Fibroblast of skin of left quadriceps (primary cell): ENCODE measurements around the gene PLA2G2E.
"Not testable (repeated sequence)": the region's sequence is repeated elsewhere in the genome, so short reads cannot be mapped to it uniquely, and the experiment has no call there.

Experiments
- DNase-seq, 2 experiments: peaks; one replicate each; pipeline ENCODE4 v3.0.0-alpha.2; 2013; ENCODE audit warnings: low read depth in 2 of 2

Gene PLA2G2E

DNA sequence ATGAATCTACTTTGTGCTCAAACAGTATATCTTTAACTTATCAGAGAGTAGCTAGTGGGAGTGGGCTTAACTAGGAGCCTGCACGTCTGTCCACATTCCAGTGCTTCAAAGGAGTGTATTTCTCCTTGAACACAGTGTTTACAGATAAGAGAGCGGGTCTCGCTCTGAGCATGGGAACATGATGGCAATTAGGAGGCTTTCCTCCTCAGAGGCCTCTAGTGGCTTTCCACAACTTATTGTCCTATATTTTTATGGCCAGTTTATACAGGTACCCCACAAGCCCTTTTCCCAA lies 3.7 kb upstream of the PLA2G2E start:
- DNase-seq: not testable (repeated sequence)

DNA sequence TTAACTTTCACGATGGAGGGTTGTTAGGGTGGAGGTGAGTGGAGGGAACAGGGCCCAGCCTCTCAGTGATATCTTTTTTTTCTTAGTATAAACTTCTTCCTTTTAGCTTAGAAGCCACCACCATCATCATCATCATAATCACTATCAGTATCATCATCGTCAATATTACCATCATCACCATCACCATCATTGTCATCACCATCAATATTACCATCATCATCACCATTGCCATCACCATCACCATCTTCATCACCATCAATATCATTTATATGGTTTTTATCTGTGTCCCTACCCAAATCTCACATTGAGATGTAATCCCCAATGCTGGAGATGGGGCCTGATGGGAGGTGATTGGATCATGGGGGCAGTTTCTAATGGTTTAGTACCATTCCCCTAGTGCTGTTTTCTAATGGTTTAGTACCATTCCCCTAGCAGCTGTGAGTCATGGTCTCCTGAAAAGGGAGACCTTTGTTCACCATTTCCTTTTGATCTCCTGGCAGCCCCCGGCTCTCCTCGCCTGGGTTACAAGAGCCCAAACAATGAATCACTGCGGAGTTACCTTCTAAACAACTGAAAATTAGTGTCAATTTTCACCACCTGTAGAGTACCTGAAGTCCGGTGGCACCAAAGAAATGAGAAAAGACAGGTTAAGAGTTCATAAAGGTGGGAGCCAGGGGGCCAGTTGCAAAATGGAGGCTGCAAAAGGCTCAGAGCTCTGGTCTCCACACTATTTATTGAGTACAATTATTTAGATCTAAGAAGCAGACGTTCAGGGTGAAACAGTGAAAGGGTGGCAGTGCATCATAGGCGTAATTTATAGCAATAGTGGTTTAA lies 3.1 kb upstream of the PLA2G2E start:
- DNase-seq: no peak

DNA sequence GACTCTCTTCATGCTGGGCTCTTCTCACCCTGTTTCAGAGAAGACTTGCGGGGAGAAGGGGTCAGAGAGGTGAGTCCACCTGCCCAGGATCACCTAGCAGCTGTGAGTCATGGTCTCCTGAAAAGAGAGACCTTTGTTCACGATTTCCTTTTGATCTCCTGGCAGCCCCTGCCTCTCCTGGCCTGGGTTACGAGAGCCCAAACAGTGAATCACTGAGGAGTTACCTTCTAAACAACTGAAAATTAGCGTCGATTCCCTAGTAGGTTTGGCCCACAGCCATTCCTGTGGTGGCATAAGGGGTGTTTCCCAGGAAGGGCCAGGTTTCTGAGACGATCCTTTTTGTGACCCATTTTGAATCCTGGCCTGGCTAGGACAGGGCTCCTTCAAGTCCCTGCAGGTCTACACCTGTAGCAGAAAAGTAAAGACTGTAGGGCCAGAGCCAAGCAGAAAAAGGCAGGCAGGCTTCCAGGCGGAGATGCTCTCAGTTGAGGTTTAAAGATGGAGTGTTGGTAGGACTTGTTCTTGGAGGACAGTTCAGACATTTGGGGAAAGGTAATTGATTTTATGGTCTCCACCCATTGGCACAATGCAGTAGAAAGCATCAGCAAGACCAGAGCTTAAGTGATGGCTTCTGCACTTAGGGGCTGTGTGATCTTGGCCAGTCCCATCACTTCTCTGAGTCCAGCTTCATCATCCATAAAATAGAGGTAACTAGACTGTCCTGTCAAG lies 2.1 kb upstream of the PLA2G2E start:
- DNase-seq: no peak

DNA sequence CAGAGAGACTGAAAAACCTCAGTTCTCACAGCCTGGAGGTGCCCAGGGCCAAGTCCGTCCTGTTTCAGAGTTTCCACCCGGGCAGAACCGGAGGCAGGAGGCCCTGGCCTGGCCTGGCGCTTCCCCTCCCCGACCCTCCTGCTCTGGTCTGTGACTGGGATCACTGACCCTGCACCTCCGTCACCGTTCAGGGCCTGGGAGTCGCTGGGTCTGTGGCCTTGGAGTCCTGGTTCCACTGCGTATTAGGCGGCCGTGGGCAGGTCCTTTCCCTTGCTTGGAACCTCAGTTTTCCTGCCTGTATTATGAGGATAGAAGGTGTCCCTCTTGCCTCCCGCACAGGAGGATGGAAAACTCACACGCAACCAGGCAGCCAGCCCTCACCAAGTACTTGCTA lies 533 bp upstream of the PLA2G2E start:
- DNase-seq: no peak

DNA sequence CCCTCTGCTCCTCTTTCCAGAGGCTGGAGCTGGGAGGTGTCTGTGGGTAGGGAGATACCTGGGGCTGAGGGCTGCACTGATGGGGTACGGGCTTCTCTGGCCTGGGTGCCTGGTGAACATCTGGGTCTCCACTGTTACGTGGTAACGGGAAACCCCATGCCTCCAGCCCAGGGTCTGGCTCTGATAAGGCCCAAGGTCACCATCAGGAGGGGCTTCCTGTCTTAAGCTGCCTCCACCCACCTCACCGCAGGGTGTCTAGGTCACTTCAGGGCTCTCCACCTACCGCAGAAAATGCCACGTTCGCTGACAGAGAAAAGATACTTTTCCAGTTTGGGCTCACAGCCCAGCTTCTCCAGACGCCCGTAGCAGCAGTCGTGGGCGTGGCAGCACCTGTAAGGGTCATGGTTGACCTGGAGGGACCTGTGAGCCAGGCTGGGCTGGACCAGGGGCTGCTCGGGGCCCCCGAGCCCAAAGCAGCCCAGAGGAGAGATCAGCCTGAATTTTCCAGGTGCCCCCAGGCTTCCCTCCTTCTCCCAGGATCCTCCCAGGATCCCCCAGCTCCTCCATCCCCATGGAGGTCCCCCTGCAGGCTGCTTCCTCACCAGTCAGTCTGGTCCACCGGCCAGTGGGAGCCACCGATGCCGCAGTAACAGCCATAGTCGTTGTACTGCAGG lies 1.3 kb downstream of the PLA2G2E start:
- no peak for DNase-seq

DNA sequence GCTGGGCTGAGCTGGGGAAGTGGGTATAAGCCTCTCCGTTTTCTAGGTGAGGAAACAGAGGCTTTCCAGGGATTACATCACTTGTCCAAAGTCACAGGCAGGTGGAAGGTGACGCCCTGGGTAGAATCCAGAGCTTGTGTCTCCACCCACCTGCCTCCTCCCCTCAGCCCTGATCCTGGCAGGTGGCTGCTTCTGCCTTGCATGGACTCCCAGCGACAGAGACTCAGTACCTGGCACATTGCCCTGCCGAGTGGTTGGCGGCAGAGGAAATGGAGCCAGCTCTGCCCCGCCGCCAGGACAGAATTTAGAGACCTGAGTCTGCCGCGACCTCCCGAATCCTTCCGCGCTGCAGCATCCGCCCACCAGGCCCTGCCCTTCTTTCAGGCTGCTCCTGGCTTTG lies 2.1 kb downstream of the PLA2G2E start:
- DNase-seq: no peak

DNA sequence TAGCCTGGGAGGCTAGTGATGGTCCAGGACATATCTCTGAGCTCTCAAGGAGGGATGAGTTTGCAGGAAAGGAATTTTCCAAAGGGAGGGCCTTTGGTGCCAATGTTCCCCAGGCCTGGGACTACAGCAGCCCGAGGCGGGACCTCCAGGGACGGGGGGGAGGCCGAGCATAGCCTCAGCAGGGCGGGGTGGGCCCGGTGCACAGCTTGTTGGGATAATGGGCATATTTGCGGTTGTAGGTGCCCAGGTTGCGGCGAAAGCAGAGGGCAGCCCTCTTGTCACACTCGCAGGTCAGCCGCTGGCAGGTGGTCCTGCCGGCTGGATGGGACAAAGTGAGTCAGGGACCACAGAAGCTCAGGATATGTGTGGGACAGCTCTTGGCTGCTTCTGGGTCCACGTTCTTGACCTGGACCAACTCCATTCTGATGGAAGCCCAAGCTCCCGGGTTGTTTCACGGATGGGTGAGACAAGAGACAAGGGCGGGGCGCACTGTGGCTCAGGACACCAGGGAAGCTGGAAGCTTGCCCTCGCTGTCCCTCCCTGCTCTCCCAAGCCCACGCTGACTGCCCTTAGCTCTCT lies 3.2 kb downstream of the PLA2G2E start:
- DNase-seq: no peak

DNA sequence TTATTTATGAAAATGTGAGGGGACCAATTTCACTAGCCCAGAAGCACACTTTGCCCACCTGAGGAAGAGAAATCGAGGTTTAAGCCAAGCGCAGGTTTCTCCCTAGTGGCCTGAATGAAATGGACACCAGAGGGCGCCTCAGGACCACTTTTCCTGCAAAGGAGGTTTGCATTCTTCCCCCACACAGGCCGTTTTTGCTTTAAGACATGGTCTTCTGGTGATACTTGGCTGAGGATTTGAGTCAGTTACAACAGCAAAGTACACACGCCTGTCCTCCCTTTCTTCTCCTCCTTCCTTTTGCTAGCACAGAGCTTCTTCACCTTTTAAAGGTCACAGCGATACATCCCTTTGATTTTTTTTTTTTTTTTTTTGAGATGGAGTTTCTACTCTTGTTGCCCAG lies 5.4 kb downstream of the PLA2G2E start:
- DNase-seq: peak; percentile 61 to 63

DNA sequence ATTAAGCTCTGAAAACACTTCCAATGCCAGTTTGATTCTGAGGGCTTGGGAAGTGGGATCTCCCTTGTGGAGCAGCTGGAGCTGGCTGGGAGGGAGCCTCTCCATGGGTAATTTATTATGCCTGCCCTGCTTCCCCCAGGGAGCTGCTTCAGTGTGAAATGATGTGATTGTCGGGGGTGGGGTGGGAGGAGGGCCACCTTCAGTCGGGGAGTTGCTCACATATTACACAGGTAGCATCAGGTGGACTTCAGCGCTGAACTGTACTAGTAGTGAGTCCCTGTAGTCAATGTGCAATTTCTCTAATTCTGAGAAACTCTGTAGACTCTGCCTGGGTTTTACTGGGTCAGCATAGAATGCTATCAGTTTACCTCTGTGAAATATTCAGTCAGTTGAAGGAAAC lies 12.8 kb downstream of the PLA2G2E start:
- DNase-seq: no peak

DNA sequence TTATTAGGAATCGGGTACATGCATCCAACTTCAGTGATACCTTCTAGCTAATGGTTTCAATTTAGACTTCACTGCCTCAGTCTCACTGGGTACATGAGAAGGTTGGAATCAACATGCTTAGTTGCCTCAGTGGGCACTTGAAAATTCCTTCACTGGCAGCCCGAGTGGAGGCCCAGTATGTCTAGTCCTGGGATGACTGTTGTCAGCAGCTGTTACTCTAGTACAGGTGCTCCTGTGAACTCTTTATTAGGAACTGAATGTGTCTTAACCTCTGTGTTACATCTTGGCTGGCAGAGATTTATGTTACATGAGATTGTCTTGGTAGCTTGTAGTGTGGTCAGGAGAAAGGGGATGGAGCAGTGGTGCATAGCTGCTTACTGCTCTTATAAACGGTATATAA lies 13.4 kb downstream of the PLA2G2E start:
- no peak for DNase-seq

DNA sequence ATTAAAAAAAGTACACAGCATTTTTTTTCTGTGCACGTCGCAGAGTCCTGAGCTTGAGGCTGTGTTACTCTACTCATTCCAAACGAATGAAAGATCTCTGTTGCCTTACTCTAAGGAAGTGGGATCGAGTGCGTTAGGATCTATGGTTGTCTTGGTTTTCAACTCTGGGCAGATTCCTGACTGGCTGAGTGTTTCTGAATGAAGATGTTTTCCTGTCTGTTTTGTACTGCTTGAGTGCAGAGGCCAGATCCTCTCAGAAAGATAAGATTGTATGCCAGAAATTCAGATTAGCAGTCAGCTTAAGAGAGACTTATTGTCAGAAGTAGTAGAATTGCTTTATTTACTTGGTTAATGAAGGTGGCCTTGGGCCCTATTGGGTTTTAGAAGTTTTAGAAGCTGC lies 14.0 kb downstream of the PLA2G2E start:
- no peak for DNase-seq

DNA sequence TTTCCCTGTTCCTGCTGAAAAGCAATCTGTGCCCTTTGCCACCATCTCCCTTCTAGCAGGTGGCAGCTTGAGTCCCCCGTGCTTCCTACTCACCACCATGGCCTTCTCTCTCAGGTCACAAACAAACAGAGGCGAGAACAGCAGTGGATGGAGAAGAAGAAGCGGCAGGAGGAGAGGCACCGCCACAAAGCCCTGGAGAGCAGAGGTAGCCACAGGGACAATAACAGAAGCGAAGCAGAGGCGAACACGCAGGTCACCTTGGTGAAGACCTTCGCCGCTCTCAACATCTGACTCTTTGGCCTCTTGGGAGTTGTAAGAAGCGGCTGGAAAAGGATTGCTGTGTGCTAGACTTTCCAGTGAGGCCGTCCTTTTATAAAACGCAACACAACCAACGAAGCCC lies 16.0 kb downstream of the PLA2G2E start:
- no peak for DNase-seq

DNA sequence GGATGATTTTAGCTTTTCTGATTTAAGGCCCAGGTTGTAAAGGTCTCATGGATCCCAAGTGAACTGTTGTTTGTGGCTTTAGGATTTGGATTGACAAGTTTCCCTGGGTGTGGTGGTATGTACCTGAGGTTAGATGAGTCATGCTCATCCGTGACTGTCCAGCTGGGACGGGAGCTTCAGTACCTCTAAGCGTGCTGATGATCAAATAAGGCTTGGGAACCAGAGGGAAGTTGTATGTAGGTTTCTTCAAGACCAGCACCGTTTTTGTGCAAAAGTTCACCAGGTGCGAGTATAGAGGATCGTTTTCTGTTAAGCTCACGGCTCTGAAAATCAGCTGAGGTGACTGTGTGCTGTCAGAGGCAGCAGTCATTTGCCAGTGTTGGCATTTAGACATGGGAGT lies 19.8 kb downstream of the PLA2G2E start:
- DNase-seq: no peak

DNA sequence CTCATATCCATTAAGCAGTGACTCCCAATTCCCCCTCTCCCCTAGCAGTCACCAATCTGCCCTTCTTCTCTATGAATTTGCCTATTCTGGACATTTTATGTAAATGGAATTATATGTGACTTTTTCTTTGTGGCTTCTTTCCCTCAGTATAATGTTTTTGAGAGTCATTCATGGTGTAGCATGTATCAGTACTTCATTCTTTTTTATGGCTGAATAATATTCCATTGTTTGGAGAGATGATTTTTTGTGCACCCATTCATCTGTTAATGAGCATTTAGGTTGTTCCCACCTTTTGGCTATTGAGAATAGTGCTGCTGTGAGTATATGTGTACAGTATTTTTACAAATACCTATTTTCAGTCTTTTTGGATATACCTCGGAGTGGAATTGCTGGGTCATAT lies 21.8 kb downstream of the PLA2G2E start:
- no peak for DNase-seq

DNA sequence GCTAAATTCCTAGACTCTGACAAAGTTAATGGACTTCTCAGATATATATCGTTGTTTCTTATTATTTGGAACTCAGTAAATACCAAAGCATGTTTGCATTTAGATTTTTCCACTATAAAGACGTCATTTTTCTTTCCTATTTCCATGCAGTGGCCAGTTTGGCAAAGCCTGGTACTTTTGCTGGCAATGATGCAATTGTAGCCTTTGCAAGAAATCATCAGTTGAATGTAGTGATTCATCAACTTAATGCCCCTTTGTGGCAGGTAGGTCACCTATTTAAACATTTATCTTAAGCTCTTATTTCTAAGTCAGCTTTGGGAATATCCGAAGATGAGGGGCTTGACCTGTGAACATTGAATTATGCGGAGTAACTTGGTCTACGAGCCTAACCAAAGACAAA lies 29.2 kb downstream of the PLA2G2E start:
- DNase-seq: no peak

DNA sequence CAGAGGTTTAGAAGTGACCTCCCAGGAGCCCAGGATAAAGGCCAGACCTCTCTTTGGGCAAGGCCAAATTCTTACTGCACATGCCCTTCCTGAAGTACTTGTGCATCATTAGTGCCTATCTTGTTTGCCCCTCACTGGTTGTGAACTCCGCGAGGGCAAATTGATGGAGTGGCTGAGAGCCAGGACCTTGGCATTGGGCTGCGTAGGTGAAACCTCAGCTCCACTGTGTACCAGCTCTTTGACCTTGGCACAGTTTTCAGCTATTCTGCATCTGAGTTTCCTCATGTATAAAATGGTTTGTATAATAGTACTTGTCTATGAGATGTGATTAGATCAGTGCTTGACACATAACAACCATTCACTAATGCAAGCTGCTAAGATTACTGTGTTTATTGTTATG lies 29.7 kb downstream of the PLA2G2E start:
- DNase-seq: no peak

DNA sequence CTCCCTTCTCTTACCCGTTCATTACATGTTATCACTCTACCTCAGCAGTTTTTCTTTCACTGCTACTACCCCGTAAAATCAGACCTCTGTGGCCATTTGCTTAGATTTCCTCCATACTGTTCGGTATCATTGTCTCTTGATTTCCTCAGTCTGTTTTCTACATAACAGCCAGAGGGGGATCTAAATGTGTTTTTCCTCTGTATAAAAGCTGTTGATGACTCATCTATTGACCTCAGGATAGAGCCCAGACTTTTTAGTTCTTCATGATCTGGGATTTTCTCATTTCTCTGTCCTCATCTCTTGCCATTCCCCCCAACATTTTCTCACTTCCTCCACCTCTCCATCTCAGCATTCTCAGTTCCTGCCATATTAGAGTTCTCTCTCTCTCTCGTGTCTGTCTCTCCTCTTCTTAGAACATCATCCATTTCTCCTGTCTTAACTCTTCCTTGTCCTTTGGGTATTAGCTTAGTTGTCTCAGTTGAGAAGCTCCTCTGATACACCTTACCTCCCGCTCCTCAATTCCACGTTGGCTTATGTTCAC lies 30.7 kb downstream of the PLA2G2E start:
- no peak for DNase-seq

DNA sequence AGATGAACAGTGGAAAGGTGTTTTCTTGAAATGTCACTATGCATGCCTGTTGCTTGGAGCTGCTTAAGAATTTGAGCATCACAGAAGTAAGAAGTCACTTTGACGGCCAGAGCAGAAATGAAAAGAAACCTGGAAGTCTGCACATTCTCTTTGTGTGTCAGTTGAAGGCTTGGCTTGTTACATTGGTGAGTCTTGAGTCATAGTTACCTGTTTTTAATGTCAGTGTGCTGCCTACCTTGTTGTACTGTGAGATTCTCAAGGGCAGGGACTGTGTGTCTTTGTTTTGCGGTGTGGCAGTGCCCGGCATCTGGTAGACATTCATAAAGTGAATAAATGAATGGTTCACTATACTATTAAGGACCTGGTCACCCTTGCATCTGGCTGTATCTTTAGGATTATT lies 31.3 kb downstream of the PLA2G2E start:
- no peak for DNase-seq

DNA sequence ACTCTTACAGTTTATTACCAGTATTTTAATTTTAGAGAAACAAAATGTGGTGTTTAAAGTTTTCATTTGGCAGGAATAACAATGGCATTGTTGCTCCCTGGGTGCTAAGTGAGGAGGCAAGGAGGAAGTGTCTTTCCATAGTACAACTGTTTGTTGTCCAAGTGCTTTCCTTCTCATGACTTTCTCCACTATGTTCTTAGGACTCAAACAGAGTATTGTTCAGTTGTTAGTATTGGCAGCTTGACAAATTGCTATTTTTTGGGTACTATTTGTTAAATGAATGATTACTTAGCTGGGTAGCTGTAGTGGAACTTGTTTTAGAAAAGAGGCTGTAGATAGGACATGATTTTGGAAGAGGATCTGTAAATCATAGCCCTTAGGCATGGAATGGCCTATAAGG lies 33.8 kb downstream of the PLA2G2E start:
- no peak for DNase-seq

DNA sequence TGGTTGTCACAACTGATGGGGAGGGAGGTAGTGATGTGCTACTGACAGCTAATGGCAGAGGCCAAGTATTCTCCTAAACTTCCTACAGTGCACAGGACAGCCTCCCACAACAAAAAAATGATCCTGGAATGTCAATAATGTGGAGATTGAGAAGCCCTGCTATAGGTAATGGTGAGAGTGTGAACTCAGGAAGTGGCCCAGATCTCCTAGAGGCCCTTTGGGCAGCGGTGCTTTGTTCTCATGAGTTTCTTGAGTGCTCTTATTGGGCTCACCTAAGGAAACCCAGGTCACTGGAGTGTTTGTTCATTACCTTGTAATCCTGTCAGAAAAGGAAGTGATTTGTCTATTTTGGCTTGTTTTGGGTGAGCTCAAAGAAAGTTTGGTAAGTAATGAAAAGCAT lies 35.3 kb downstream of the PLA2G2E start:
- DNase-seq: no peak

DNA sequence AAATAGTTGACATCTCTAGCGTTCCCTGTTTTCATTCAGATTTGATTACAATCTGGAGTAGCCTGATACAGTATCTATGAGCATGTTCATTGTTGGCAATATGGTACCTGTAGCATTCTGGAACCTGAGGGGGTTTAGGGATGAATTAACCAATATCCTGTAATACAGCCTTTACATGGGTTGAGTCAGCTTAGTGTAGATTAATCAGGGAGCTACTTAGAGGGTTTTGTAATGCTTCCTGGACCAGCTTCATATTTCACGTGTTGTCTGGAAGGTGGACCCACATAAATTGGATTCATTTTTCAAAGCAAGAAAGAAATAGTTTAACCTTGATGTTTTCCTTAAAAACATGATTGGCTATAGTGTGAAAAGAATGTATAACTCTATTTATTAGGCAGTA lies 37.6 kb downstream of the PLA2G2E start:
- no peak for DNase-seq

DNA sequence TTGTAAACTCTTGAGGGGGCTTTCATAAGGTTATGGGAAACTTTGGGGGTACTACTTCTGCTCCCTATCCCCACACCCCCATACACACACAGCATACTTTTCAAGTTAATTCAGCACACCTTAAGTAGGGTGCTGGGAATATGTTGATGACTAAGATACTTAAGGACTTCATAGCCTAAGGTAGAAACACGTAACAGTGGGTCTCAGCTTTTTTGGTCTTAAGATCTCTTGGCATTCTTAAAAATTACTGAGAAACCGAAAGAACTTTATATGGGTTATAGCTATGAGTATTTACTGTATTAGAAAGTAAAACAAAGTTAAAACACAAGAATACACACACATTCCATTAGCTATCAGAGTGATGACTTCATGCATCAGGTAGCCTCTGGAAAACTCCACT lies 39.1 kb downstream of the PLA2G2E start:
- DNase-seq: no peak
